ENCODE measurements around the gene FOXL3. TPM values are rescaled to one million over a fixed set of nuclear protein-coding genes. Genes with fewer than 3 reads are reported as not detected.

FOXL3 gene
- total RNA-seq, 1 experiment from 2014 or later, result not detected

DNA sequence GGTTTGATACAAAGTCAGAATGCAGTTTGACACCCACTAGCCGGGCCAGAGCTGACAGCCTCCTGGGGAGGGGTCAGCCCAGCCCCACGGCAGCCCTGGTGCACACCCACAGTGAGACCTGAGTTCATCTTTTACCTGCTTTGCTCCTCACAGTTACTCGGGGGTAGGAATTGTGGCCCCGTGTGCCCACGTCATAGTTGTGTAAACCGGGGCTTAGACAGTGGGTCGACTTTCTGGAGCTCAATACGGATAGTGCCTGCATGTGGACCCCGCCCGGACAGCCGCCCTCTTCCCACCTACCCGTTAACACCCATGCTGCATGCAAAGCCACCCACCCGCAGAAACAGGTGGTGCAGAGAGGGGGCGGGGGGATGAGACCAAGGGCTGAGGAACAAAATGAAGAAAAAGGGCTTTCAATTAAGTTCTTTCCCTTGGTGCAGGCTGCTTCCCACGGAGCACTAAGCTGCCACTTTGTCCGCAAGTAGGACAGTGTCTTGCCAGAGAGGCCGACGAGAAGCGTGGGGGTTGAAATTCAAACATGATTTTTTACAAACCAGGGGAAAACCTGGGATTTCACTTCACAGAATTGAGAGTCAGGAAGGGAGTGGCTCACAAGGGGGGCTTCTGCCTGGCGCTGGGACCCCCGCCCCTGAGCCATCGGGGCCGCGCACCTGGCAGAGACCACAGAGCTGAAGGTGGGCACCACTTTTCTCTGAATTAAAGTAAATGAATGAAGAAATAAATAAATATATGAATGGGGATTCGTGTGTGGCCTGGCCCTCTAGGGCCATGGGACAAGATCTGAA, 24.6 kb upstream of the FOXL3 start:
- no peak overlapping the region for H3K27ac ChIP-seq (ENCODE audit: insufficient read length, low read depth, low read length)
- Mint-ChIP-seq H3K9me3 (peaks cover 63 to 76% of the 10 kb centered on the region in 2 experiments), H3K4me3 (no peak overlapping the region), H3K27ac (no peak overlapping the region), H3K36me3 (ENCODE audit: insufficient read depth in 1 of 3, low read depth in 3 of 3) (peaks cover 31 to 44% (median 33%) of the 10 kb centered on the region in 3 experiments), H3K27me3 (ENCODE audit: low read depth) (peaks cover 54% of the 10 kb centered on the region), H3K4me1 (no peaks in the 10 kb centered on the region)
- H3T11ph ChIP-seq (ENCODE audit: low read length), result no peak overlapping the region
- DNase-seq, result no peak
- no peak overlapping the region for H3K4ac ChIP-seq (ENCODE audit: low read depth, low read length)
- no peak overlapping the region for H2BK20ac ChIP-seq (ENCODE audit: low read depth, low read length, poor library complexity, severe bottlenecking)
- no peaks in the 10 kb centered on the region for H3K27me3 ChIP-seq (ENCODE audit: insufficient read depth, low read length)
- H2BK5ac ChIP-seq (ENCODE audit: insufficient read length, low read length), result no peak overlapping the region
- H3K4me2 ChIP-seq (ENCODE audit: insufficient read depth, insufficient read length, low read length), result no peak overlapping the region
- H3K79me2 ChIP-seq (ENCODE audit: insufficient read depth, low read length), result no peaks in the 10 kb centered on the region
- H3K14ac ChIP-seq (ENCODE audit: insufficient read depth, low read length), result no peak overlapping the region; the same call in 1 of the 2 replicates
- no peak overlapping the region for H3K9ac ChIP-seq (ENCODE audit: extremely low read depth, insufficient read length, low read length)
- no peak overlapping the region for H4K91ac ChIP-seq (ENCODE audit: insufficient read length, low read depth, low read length)
- no peaks in the 10 kb centered on the region for H3K23me2 ChIP-seq (ENCODE audit: insufficient read length, low read depth, low read length, poor library complexity, severe bottlenecking)
- no peak overlapping the region for H3K23ac ChIP-seq (ENCODE audit: insufficient read length, low read depth, low read length)
- H4K5ac ChIP-seq (ENCODE audit: insufficient read length, low read depth, low read length), result no peak overlapping the region
- no peak overlapping the region for H3K18ac ChIP-seq (ENCODE audit: insufficient read length, low read depth, low read length)
- no peak overlapping the region for H2BK120ac ChIP-seq (ENCODE audit: low read depth, low read length, poor library complexity, severe bottlenecking)
- H4K20me1 ChIP-seq (ENCODE audit: control insufficient read depth, insufficient read depth, insufficient read length), result no peaks in the 10 kb centered on the region
- no peak overlapping the region for H4K8ac ChIP-seq (replicated peaks; ENCODE audit: insufficient read length, low read depth, low read length)
- no peak overlapping the region for H2BK15ac ChIP-seq (ENCODE audit: low read depth, low read length)
- no CpG with 5 or more reads among the region's 25 CpGs for WGBS (ENCODE audit: extremely low coverage, insufficient read length, low lambda C conversion rate)
- H3K4me1 ChIP-seq (ENCODE audit: insufficient read depth, low read length), result no peaks in the 10 kb centered on the region
- no peak overlapping the region for H2AK5ac ChIP-seq (ENCODE audit: insufficient read length, low read length)
- no peak overlapping the region for H2AFZ ChIP-seq (ENCODE audit: low read length)
- H3K9me3 ChIP-seq (ENCODE audit: control insufficient read depth, low read depth, low read length), result peaks cover 30% of the 10 kb centered on the region
- H3K56ac ChIP-seq (ENCODE audit: insufficient read length, low read depth, low read length), result no peak overlapping the region
- H2BK12ac ChIP-seq (ENCODE audit: insufficient read length, low read depth, low read length), result no peak overlapping the region
- TF ChIP-seq, protein P1, sequence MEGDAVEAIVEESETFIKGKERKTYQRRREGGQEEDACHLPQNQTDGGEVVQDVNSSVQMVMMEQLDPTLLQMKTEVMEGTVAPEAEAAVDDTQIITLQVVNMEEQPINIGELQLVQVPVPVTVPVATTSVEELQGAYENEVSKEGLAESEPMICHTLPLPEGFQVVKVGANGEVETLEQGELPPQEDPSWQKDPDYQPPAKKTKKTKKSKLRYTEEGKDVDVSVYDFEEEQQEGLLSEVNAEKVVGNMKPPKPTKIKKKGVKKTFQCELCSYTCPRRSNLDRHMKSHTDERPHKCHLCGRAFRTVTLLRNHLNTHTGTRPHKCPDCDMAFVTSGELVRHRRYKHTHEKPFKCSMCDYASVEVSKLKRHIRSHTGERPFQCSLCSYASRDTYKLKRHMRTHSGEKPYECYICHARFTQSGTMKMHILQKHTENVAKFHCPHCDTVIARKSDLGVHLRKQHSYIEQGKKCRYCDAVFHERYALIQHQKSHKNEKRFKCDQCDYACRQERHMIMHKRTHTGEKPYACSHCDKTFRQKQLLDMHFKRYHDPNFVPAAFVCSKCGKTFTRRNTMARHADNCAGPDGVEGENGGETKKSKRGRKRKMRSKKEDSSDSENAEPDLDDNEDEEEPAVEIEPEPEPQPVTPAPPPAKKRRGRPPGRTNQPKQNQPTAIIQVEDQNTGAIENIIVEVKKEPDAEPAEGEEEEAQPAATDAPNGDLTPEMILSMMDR (conservative IDR thresholded peaks at IDR 0.05), result no peak
- H3K79me1 ChIP-seq (ENCODE audit: insufficient read depth, low read depth, low read length, poor library complexity, severe bottlenecking), result no peaks in the 10 kb centered on the region
